WTC11 (cell line): ENCODE measurements around the gene GRAP2. TPM values are rescaled to one million over a fixed set of nuclear protein-coding genes. Genes with fewer than 3 reads are reported as not detected.

ENCODE experiments used
- ATAC-seq: fragments of 200-7000 bp; cut with Tn5 transposase; 2 replicates; pipeline ENCODE4 v1.10.0; 2021; ENCODE audit warnings: mild to moderate bottlenecking, moderate library complexity
- CTCF ChIA-PET: fragments of 300-600 bp; sonication (Branson Sonifier 250); formaldehyde crosslinking; loops from one replicate; lab custom pipeline; 2021; ENCODE audit warnings: antibody characterized with exemption; lab: Charles Lee
- POLR2A ChIA-PET: fragments of 350-600 bp; sonication (Branson Sonifier 250); formaldehyde crosslinking; loops from one replicate; lab custom pipeline; 2021; ENCODE audit warnings: antibody characterized with exemption; lab: Charles Lee
- DNase-seq: peaks from one replicate; pipeline ENCODE4 v3.0.0; 2021; ENCODE audit warnings: low spot score
- H3K27ac Mint-ChIP-seq: 2 replicates; pipeline ENCODE4 v1.8.0; 2021; ENCODE audit warnings: mixed read lengths
- H3K27me3 Mint-ChIP-seq: 2 replicates; pipeline ENCODE4 v1.8.0; 2021; ENCODE audit warnings: low read depth, mild to moderate bottlenecking, moderate library complexity, mixed read lengths
- H3K36me3 Mint-ChIP-seq: 2 replicates; pipeline ENCODE4 v1.8.0; 2021; ENCODE audit warnings: mixed read lengths
- H3K4me1 Mint-ChIP-seq: 2 replicates; pipeline ENCODE4 v1.8.0; 2022; ENCODE audit warnings: mixed read lengths
- H3K4me3 Mint-ChIP-seq: 2 replicates; pipeline ENCODE4 v1.8.0; 2021; ENCODE audit warnings: mild to moderate bottlenecking, moderate library complexity, mixed read lengths
- H3K9me3 Mint-ChIP-seq: 2 replicates; pipeline ENCODE4 v1.8.0; 2021; ENCODE audit warnings: mixed read lengths
- CBFB ChIP-seq: sonication (generic); formaldehyde crosslinking; IDR thresholded peaks from 2 replicates; pipeline ENCODE4 v1.8.1; 2022; ENCODE audit warnings: mild to moderate bottlenecking, low read depth, missing genetic modification reagents
- CREB1 ChIP-seq: sonication (generic); formaldehyde crosslinking; IDR thresholded peaks from 2 replicates; pipeline ENCODE4 v1.8.0; 2023; ENCODE audit warnings: mild to moderate bottlenecking, missing genetic modification reagents
- E2F1 ChIP-seq: sonication (generic); formaldehyde crosslinking; IDR thresholded peaks from 2 replicates; pipeline ENCODE4 v1.8.0; 2022; ENCODE audit warnings: mild to moderate bottlenecking, missing genetic modification reagents
- EMX1 ChIP-seq: fragments of 250-450 bp; sonication (Bioruptor Pico); IDR thresholded peaks from 2 replicates; pipeline ENCODE4 v1.8.0; 2021; ENCODE audit warnings: mild to moderate bottlenecking
- GRHL2 ChIP-seq: fragments of 250-450 bp; sonication (Bioruptor Pico); IDR thresholded peaks from 2 replicates; pipeline ENCODE4 v1.8.0; 2022; ENCODE audit warnings: mild to moderate bottlenecking, moderate library complexity; ENCODE audit not compliant: insufficient replicate concordance, severe bottlenecking
- HMGA2 ChIP-seq: fragments of 250-450 bp; sonication (Bioruptor Pico); IDR thresholded peaks from 2 replicates; pipeline ENCODE4 v1.4.0; 2021; ENCODE audit warnings: mild to moderate bottlenecking, moderate library complexity
- JUN ChIP-seq: sonication (generic); formaldehyde crosslinking; IDR thresholded peaks from 2 replicates; pipeline ENCODE4 v1.8.0; 2023; ENCODE audit warnings: mild to moderate bottlenecking, missing genetic modification reagents
- NFYB ChIP-seq: sonication (generic); formaldehyde crosslinking; conservative IDR thresholded peaks from 2 replicates; pipeline ENCODE4 v1.8.0; 2022; ENCODE audit warnings: low read depth, missing genetic modification reagents
- PRRX2 ChIP-seq: fragments of 250-450 bp; sonication (Bioruptor Pico); IDR thresholded peaks from 2 replicates; pipeline ENCODE4 v1.8.0; 2021; ENCODE audit warnings: mild to moderate bottlenecking
- SOX15 ChIP-seq: fragments of 250-450 bp; sonication (Bioruptor Pico); IDR thresholded peaks from 2 replicates; pipeline ENCODE4 v1.9.0; 2021; ENCODE audit warnings: mild to moderate bottlenecking
- TEAD1 ChIP-seq: sonication (generic); formaldehyde crosslinking; IDR thresholded peaks from 2 replicates; pipeline ENCODE4 v1.8.0; 2022; ENCODE audit warnings: mild to moderate bottlenecking, missing genetic modification reagents
- total RNA-seq: library from RNA; stranded (reverse); gene quantifications from 3 replicates; pipeline ENCODE4 v1.2.3, GENCODE V29; 2021
- TF ChIP-seq, protein P1 (sequence below): sonication (generic); formaldehyde crosslinking; IDR thresholded peaks from 2 replicates; pipeline ENCODE4 v1.8.1; 2022; ENCODE audit warnings: missing genetic modification reagents, borderline replicate concordance
- TF ChIP-seq, protein P2 (sequence below): sonication (generic); formaldehyde crosslinking; IDR thresholded peaks from 2 replicates; pipeline ENCODE4 v1.8.0; 2023; ENCODE audit warnings: mild to moderate bottlenecking, missing genetic modification reagents
- TF ChIP-seq, protein P3 (sequence below): sonication (generic); formaldehyde crosslinking; IDR thresholded peaks from 2 replicates; pipeline ENCODE4 v1.8.0; 2022; ENCODE audit warnings: mild to moderate bottlenecking, missing genetic modification reagents
- TF ChIP-seq, protein P4 (sequence below): sonication (generic); formaldehyde crosslinking; IDR thresholded peaks from 2 replicates; pipeline ENCODE4 v1.8.0; 2022; ENCODE audit warnings: mild to moderate bottlenecking, missing genetic modification reagents
- TF ChIP-seq, protein P5 (sequence below): fragments of 250-450 bp; sonication (Bioruptor Pico); IDR thresholded peaks from 2 replicates; pipeline ENCODE4 v1.9.0; 2021; ENCODE audit warnings: mild to moderate bottlenecking, borderline replicate concordance

GRAP2 gene
- total RNA-seq, 1 experiment from 2014 or later: 0.33 TPM

GRCh38 chr22:39935612-39936011, 34.7 kb downstream of the GRAP2 start:
- ATAC-seq: no peak
- ChIA-PET CTCF (interaction anchor here (3.9 to 4.4 kb wide), 3 partner anchors 8 to 89 kb away, joined by 38 to 146 read pairs (median 68); no protein-coding TSS in a partner anchor), POLR2A (no interaction called here)
- no peaks in the 10 kb centered on the region; the same call in 1 of the 2 replicates for H3K27me3 Mint-ChIP-seq
- no peak for TF ChIP-seq CBFB
- no peak for TF ChIP-seq NFYB (CRISPR knock-in tag)
- no peak for TF ChIP-seq HMGA2
- no peak for TF ChIP-seq JUN (CRISPR knock-in tag)
- TF ChIP-seq, protein P1, sequence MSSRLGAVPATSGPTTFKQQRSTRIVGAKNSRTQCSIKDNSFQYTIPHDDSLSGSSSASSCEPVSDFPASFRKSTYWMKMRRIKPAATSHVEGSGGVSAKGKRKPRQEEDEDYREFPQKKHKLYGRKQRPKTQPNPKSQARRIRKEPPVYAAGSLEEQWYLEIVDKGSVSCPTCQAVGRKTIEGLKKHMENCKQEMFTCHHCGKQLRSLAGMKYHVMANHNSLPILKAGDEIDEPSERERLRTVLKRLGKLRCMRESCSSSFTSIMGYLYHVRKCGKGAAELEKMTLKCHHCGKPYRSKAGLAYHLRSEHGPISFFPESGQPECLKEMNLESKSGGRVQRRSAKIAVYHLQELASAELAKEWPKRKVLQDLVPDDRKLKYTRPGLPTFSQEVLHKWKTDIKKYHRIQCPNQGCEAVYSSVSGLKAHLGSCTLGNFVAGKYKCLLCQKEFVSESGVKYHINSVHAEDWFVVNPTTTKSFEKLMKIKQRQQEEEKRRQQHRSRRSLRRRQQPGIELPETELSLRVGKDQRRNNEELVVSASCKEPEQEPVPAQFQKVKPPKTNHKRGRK (CRISPR knock-in tag): no peak
- TF ChIP-seq E2F1 (CRISPR knock-in tag): no peak
- TF ChIP-seq, protein P2, sequence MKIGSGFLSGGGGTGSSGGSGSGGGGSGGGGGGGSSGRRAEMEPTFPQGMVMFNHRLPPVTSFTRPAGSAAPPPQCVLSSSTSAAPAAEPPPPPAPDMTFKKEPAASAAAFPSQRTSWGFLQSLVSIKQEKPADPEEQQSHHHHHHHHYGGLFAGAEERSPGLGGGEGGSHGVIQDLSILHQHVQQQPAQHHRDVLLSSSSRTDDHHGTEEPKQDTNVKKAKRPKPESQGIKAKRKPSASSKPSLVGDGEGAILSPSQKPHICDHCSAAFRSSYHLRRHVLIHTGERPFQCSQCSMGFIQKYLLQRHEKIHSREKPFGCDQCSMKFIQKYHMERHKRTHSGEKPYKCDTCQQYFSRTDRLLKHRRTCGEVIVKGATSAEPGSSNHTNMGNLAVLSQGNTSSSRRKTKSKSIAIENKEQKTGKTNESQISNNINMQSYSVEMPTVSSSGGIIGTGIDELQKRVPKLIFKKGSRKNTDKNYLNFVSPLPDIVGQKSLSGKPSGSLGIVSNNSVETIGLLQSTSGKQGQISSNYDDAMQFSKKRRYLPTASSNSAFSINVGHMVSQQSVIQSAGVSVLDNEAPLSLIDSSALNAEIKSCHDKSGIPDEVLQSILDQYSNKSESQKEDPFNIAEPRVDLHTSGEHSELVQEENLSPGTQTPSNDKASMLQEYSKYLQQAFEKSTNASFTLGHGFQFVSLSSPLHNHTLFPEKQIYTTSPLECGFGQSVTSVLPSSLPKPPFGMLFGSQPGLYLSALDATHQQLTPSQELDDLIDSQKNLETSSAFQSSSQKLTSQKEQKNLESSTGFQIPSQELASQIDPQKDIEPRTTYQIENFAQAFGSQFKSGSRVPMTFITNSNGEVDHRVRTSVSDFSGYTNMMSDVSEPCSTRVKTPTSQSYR (CRISPR knock-in tag): no peak
- no peak for TF ChIP-seq CREB1 (CRISPR knock-in tag)
- no peak overlapping the region for H3K27ac Mint-ChIP-seq
- no peak overlapping the region for H3K4me3 Mint-ChIP-seq
- no peak for DNase-seq
- no peaks in the 10 kb centered on the region for H3K36me3 Mint-ChIP-seq
- H3K9me3 Mint-ChIP-seq: no peaks in the 10 kb centered on the region
- peaks cover 64% of the 10 kb centered on the region for H3K4me1 Mint-ChIP-seq

DNA sequence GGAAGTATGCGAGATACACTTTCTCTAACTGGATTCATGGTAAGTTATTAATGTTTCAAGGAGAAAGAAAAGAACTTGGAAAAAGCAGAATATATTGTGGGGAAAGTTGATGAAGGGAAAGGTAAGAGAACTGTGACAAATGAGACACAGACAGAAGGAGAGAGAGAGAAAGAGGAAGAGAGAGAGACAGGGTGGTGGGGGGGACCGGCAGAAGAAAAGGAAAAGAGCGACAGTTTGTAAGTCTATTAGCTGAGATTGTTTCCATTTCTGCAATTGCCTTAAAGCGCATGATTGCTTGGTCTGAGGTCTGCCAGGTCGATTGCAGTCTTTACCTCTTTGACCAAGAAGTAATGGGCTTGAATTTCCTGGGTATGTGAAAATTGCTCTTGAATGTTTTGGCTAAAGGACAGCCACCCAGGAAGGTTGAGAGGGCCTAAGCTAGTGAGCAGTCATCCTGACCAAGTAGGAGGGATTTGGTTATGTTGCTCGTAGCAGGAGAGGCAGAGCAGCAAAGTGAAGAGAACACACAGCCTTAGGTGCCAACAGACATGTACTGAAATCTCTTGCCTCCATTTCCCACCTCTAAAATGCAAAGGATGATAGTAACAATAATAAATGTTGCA, 35.8 kb downstream of the GRAP2 start:
- DNase-seq (no peak), ATAC-seq (no peak)
- no peaks in the 10 kb centered on the region; the same call in 1 of the 2 replicates for H3K27me3 Mint-ChIP-seq
- H3K4me1 Mint-ChIP-seq: peaks cover 74% of the 10 kb centered on the region
- no peaks in the 10 kb centered on the region for H3K36me3 Mint-ChIP-seq
- H3K9me3 Mint-ChIP-seq: no peaks in the 10 kb centered on the region
- H3K4me3 Mint-ChIP-seq: no peak overlapping the region
- H3K27ac Mint-ChIP-seq: no peak overlapping the region
- ChIA-PET POLR2A (no interaction called here), CTCF (interaction anchor here (0.6 to 3.7 kb wide), 2 partner anchors 87 to 226 kb away, joined by 3 to 16 read pairs; no protein-coding TSS in a partner anchor)
- TF ChIP-seq SOX15 (CRISPR knock-in tag) (no peak), GRHL2 (CRISPR knock-in tag) (no peak), PRRX2 (CRISPR knock-in tag) (no peak), TEAD1 (no peak), EMX1 (CRISPR knock-in tag) (no peak)
- TF ChIP-seq, protein P3, sequence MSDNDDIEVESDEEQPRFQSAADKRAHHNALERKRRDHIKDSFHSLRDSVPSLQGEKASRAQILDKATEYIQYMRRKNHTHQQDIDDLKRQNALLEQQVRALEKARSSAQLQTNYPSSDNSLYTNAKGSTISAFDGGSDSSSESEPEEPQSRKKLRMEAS (CRISPR knock-in tag): no peak
- TF ChIP-seq, protein P2 (CRISPR knock-in tag): no peak
- TF ChIP-seq, protein P4, sequence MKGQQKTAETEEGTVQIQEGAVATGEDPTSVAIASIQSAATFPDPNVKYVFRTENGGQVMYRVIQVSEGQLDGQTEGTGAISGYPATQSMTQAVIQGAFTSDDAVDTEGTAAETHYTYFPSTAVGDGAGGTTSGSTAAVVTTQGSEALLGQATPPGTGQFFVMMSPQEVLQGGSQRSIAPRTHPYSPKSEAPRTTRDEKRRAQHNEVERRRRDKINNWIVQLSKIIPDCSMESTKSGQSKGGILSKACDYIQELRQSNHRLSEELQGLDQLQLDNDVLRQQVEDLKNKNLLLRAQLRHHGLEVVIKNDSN (CRISPR knock-in tag): no peak
- TF ChIP-seq, protein P5, sequence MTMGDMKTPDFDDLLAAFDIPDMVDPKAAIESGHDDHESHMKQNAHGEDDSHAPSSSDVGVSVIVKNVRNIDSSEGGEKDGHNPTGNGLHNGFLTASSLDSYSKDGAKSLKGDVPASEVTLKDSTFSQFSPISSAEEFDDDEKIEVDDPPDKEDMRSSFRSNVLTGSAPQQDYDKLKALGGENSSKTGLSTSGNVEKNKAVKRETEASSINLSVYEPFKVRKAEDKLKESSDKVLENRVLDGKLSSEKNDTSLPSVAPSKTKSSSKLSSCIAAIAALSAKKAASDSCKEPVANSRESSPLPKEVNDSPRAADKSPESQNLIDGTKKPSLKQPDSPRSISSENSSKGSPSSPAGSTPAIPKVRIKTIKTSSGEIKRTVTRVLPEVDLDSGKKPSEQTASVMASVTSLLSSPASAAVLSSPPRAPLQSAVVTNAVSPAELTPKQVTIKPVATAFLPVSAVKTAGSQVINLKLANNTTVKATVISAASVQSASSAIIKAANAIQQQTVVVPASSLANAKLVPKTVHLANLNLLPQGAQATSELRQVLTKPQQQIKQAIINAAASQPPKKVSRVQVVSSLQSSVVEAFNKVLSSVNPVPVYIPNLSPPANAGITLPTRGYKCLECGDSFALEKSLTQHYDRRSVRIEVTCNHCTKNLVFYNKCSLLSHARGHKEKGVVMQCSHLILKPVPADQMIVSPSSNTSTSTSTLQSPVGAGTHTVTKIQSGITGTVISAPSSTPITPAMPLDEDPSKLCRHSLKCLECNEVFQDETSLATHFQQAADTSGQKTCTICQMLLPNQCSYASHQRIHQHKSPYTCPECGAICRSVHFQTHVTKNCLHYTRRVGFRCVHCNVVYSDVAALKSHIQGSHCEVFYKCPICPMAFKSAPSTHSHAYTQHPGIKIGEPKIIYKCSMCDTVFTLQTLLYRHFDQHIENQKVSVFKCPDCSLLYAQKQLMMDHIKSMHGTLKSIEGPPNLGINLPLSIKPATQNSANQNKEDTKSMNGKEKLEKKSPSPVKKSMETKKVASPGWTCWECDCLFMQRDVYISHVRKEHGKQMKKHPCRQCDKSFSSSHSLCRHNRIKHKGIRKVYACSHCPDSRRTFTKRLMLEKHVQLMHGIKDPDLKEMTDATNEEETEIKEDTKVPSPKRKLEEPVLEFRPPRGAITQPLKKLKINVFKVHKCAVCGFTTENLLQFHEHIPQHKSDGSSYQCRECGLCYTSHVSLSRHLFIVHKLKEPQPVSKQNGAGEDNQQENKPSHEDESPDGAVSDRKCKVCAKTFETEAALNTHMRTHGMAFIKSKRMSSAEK (CRISPR knock-in tag): no peak
